Endothelial cell of umbilical vein (primary cell): Measurements from ENCODE around the gene PRKAG1.

ENCODE experiments used
- EZH2 ChIP-seq: IDR thresholded peaks from 2 replicates; pipeline ENCODE4 v1.6.1; 2012; ENCODE audit warnings: borderline replicate concordance, low read depth, mild to moderate bottlenecking, moderate library complexity, low read length, inconsistent platforms; ENCODE audit not compliant: severe bottlenecking
- FOS ChIP-seq: IDR thresholded peaks from 2 replicates; pipeline ENCODE4 v1.6.1; 2011; ENCODE audit warnings: mild to moderate bottlenecking, low read length, moderate library complexity, borderline replicate concordance; ENCODE audit not compliant: insufficient read depth
- GATA2 ChIP-seq: IDR thresholded peaks from 2 replicates; pipeline ENCODE4 v1.7.0; 2011; ENCODE audit warnings: low read depth, mild to moderate bottlenecking, moderate library complexity, mixed read lengths, low read length; ENCODE audit not compliant: insufficient read length, insufficient read depth
- JUN ChIP-seq: IDR thresholded peaks from 2 replicates; pipeline ENCODE4 v1.6.1; 2011; ENCODE audit warnings: borderline replicate concordance, low read depth; ENCODE audit not compliant: insufficient read length, insufficient read depth
- MYC ChIP-seq: IDR thresholded peaks from one replicate; pipeline ENCODE4 v1.6.1; 2011; ENCODE audit warnings: mild to moderate bottlenecking, low read depth, low read length
- POLR2A ChIP-seq: IDR thresholded peaks from 2 replicates; pipeline ENCODE4 v1.6.1; 2012; ENCODE audit warnings: low read depth, mild to moderate bottlenecking, control low read depth, low read length
- POLR2AphosphoS5 ChIP-seq: IDR thresholded peaks from 2 replicates; pipeline ENCODE4 v1.6.1; 2012; ENCODE audit warnings: low read depth, mild to moderate bottlenecking, control low read depth, low read length, moderate library complexity; ENCODE audit not compliant: insufficient read depth
- TF ChIP-seq, protein P1 (sequence below), 2 donors: IDR thresholded peaks; 1 replicate in 1 of 2; 2 replicates in 1 of 2; pipeline ENCODE4 v1.5.1; 2011; ENCODE audit warnings: low read length in 2 of 2, mild to moderate bottlenecking in 2 of 2, moderate library complexity in 2 of 2, control low read depth in 1 of 2, inconsistent platforms in 1 of 2, low read depth in 1 of 2; ENCODE audit not compliant: insufficient read depth in 1 of 2; ENCODE audit errors: extremely low read depth in 1 of 2
- TF ChIP-seq, protein P2 (sequence below): IDR thresholded peaks from 2 replicates; pipeline ENCODE4 v1.6.1; 2011; ENCODE audit not compliant: insufficient read depth, insufficient read length

DNA sequence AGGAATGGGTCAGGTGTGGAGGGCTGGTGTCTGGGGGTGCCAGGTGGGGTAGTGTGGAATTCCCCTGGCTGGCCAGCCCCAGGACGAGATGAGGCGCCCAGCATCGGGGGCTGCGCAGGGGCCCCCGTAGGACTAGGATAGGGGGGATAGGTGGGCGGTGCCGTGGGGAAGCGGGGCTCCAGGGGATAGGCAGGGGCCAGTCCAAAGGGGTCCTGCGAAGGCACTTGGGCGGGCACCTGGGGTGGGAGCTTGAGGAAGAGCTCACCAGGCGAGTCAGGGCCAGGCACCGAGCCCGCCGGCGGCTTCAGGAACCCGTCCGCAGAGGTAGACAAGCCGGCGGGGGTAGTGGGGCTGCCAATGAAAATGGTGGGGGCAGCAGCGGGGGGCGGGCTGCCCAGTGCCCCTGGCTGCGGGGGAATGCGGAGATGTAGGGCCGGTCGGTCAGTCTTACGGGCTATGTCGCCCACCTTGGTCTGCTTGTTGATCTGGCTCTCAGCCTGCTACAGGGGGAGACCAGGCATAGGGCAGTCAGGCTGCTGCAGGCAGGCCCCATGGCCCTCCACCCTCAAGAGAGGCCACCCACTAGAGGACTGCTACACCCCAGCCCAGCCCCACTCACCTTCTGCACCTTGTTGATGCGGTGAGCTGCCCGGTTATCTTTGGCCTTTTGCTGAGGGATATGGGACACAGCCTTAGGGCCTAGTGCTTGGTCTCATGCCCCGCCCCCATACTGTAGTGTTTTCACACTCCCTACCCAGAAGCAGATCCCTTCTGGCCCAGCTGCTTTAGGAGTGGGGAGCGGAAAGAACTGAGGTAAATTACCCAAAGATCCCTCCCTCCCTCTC is 22.7 kb upstream of the PRKAG1 start:
- TF ChIP-seq POLR2A, result no peak
- TF ChIP-seq EZH2, result no peak
- TF ChIP-seq, protein P1, sequence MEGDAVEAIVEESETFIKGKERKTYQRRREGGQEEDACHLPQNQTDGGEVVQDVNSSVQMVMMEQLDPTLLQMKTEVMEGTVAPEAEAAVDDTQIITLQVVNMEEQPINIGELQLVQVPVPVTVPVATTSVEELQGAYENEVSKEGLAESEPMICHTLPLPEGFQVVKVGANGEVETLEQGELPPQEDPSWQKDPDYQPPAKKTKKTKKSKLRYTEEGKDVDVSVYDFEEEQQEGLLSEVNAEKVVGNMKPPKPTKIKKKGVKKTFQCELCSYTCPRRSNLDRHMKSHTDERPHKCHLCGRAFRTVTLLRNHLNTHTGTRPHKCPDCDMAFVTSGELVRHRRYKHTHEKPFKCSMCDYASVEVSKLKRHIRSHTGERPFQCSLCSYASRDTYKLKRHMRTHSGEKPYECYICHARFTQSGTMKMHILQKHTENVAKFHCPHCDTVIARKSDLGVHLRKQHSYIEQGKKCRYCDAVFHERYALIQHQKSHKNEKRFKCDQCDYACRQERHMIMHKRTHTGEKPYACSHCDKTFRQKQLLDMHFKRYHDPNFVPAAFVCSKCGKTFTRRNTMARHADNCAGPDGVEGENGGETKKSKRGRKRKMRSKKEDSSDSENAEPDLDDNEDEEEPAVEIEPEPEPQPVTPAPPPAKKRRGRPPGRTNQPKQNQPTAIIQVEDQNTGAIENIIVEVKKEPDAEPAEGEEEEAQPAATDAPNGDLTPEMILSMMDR (IDR thresholded peaks at IDR 0.05; ENCODE audit: extremely low read depth in 1 of 2, insufficient read depth in 1 of 2, low read depth in 1 of 2, low read length in 2 of 2), result no peak
- TF ChIP-seq POLR2AphosphoS5, result no peak
- no peak for TF ChIP-seq GATA2
- TF ChIP-seq, protein P2, sequence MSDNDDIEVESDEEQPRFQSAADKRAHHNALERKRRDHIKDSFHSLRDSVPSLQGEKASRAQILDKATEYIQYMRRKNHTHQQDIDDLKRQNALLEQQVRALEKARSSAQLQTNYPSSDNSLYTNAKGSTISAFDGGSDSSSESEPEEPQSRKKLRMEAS, result no peak
- TF ChIP-seq FOS, result no peak
- no peak for TF ChIP-seq JUN
- TF ChIP-seq MYC, result no peak
